Endodermal cell (in vitro differentiated cells): ENCODE results near the gene ADI1. TPM values are rescaled to one million over a fixed set of nuclear protein-coding genes. Genes with fewer than 3 reads are reported as not detected.

Experiments
- DNase-seq: peaks from one replicate; pipeline ENCODE4 v3.0.0-alpha.2; 2017
- H3K27ac ChIP-seq: 2 replicates; pipeline ENCODE4 v1.5.1; 2013; ENCODE audit warnings: mild to moderate bottlenecking, low read depth, low read length, moderate library complexity
- H3K27me3 ChIP-seq: 2 replicates; pipeline ENCODE4 v1.6.1; 2013; ENCODE audit warnings: mild to moderate bottlenecking, low read length, moderate library complexity; ENCODE audit not compliant: insufficient read depth, control insufficient read depth, poor library complexity, severe bottlenecking
- H3K36me3 ChIP-seq: 2 replicates; pipeline ENCODE4 v1.7.0; 2013; ENCODE audit warnings: mild to moderate bottlenecking, low read length, moderate library complexity; ENCODE audit not compliant: control insufficient read depth, insufficient read depth
- H3K4me1 ChIP-seq: one replicate; pipeline ENCODE4 v1.7.0; 2013; ENCODE audit warnings: low read length; ENCODE audit not compliant: control insufficient read depth, insufficient read depth
- H3K4me3 ChIP-seq: 2 replicates; pipeline ENCODE4 v1.5.1; 2013; ENCODE audit warnings: mild to moderate bottlenecking, low read length, moderate library complexity
- H3K9ac ChIP-seq: 2 replicates; pipeline ENCODE4 v1.6.1; 2013; ENCODE audit warnings: mild to moderate bottlenecking, low read length, moderate library complexity; ENCODE audit not compliant: poor library complexity, severe bottlenecking; ENCODE audit errors: extremely low read depth
- H3K9me3 ChIP-seq: 2 replicates; pipeline ENCODE4 v1.6.1; 2013; ENCODE audit warnings: mild to moderate bottlenecking, low read length, moderate library complexity; ENCODE audit not compliant: control insufficient read depth
- H3K27ac Mint-ChIP-seq: 2 replicates; pipeline ENCODE4 v1.8.0; 2020; ENCODE audit warnings: mixed read lengths
- H3K27me3 Mint-ChIP-seq: 2 replicates; pipeline ENCODE4 v1.8.0; 2021; ENCODE audit warnings: mild to moderate bottlenecking, mixed read lengths; ENCODE audit not compliant: insufficient read depth
- H3K36me3 Mint-ChIP-seq: 2 replicates; pipeline ENCODE4 v1.8.0; 2020; ENCODE audit warnings: low read depth, mixed read lengths
- H3K4me1 Mint-ChIP-seq: 2 replicates; pipeline ENCODE4 v1.8.0; 2020; ENCODE audit warnings: mixed read lengths
- H3K4me3 Mint-ChIP-seq: 2 replicates; pipeline ENCODE4 v1.8.0; 2020; ENCODE audit warnings: mild to moderate bottlenecking, moderate library complexity, mixed read lengths
- H3K9me3 Mint-ChIP-seq: 2 replicates; pipeline ENCODE4 v1.8.0; 2020; ENCODE audit warnings: mild to moderate bottlenecking, mixed read lengths
- WGBS, 2 experiments: methylation state at CpG; one replicate each; pipeline versions ENCODE4 v1.1.5 to v1.1.7; 2013; ENCODE audit warnings: missing lambda C conversion rate in 2 of 2, mixed read lengths in 1 of 2; ENCODE audit not compliant: insufficient coverage in 1 of 2, insufficient read length in 1 of 2; 5-methylcytosine and 5-hydroxymethylcytosine counted together
- long read RNA-seq, 4 experiments: library from polyadenylated mRNA in 2 of 4; library from RNA in 1 of 4; library from capped mRNA in 1 of 4; stranded (forward) in 3 of 4; unstranded in 1 of 4; transcript quantifications; one replicate each; pipeline ENCODE4 v2.0.0, GENCODE V29; 2020 to 2021; ENCODE audit warnings: inconsistent platforms in 1 of 4
- polyA plus RNA-seq, 2 experiments: library from polyadenylated mRNA; stranded (reverse); fragments of 50-300 nt; gene quantifications; one replicate each; pipeline ENCODE4 v1.2.3, GENCODE V29; 2013
- total RNA-seq, 2 donors: library from RNA; stranded (reverse); fragmentation: NEBNext Ultra II Directional in 1 of 2; extraction: Animal tissue kit (Norgen Biotek cat#: 25700) in 1 of 2; gene quantifications; 2 replicates in 1 of 2; 3 replicates in 1 of 2; pipeline ENCODE4 v1.2.1, GENCODE V29; 2021
- TF ChIP-seq, protein P1 (sequence below): fragments of 200-600 bp; sonication (generic); conservative IDR thresholded peaks from 2 replicates; pipeline ENCODE4 v1.5.0; 2021; ENCODE audit warnings: antibody characterized with exemption, mild to moderate bottlenecking

ADI1 gene, protein sequence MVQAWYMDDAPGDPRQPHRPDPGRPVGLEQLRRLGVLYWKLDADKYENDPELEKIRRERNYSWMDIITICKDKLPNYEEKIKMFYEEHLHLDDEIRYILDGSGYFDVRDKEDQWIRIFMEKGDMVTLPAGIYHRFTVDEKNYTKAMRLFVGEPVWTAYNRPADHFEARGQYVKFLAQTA
- 10 to 100 TPM; 27.1 to 40.1 TPM for total RNA-seq
- polyA plus RNA-seq (2013, experiment 1 of 2), result 25.3 TPM
- polyA plus RNA-seq (2013, experiment 2 of 2), result 23.9 TPM
- long read RNA-seq, experiment 1, transcript ADI1-201 (4 exons, 2,391 nt), result major isoform, 28 of 31 reads
- long read RNA-seq, experiment 1, partial matches to known transcripts, result 2 of 31 reads
- long read RNA-seq, experiment 1, other reads (novel, unspliced or antisense), result 1 of 31 reads
- long read RNA-seq, experiment 2, transcript ADI1-201 (4 exons, 2,391 nt), result major isoform, 72 of 73 reads
- long read RNA-seq, experiment 2, partial matches to known transcripts, result 0 of 73 reads
- long read RNA-seq, experiment 2, other reads (novel, unspliced or antisense), result 1 of 73 reads
- long read RNA-seq, experiment 3, transcript ADI1-201 (4 exons, 2,391 nt), result major isoform, 284 of 288 reads
- long read RNA-seq, experiment 3, partial matches to known transcripts, result 2 of 288 reads
- long read RNA-seq, experiment 3, other reads (novel, unspliced or antisense), result 2 of 288 reads
- long read RNA-seq, experiment 4, transcript ADI1-201 (4 exons, 2,391 nt), result major isoform, 31 of 44 reads
- long read RNA-seq, experiment 4, partial matches to known transcripts, result 0 of 44 reads
- long read RNA-seq, experiment 4, other reads (novel, unspliced or antisense), result 13 of 44 reads

DNA sequence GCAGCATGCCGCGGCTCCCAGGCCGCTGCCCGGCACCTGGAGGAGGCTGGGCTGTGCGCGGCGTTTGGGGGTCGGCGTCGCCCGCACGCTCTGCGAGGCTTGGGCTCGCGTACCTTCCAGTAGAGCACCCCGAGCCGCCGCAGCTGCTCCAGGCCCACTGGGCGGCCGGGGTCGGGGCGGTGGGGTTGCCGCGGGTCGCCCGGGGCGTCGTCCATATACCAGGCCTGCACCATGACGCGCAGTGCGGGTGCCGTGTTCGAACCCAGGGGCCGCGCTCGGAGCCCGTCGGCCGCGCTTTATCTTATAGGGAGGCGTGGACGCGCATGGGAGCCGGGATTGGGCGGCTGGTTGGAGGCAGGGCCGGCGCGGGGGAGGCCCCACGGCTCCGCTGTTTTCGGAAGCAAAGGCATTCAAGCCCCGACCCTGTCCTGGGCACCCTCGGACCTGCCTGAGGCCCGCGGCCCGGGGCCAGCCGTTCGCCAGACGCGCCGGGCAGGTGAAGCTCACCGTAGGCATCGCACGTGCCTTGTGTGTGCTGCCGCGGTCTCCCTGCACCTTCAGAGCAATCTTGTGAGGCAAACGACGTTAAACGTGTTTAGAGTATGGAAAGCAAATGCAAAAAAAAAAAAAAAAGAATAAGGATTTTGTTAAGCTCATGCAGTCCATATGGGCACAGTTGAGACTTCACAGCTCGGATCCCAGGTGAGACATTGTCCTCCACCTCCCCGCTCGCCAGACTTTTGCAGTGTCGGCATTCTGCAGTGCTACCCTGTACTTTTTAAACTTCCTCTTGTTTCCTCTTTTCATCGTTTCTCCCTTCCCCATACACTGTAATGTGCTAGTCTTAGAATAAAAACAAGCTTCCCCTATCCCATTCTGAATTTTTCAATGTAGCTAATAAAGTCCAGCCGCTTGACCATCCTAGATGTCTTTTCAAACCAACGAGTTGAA, at the start of gene ADI1:
Gene ADI1, minus strand, starts transcription at position 277 of the 951 bp plus-strand sequence. Its CDS starts 44 bp downstream, at position 233.
- Histone ChIP-seq H3K27me3 (no peaks in the 10 kb centered on the region), H3K4me3 (peak within 1 kb of the TSS; percentile 85), H3K4me1 (no peaks in the 10 kb centered on the region), H3K9me3 (peaks cover 23% of the 10 kb centered on the region), H3K36me3 (peaks cover 20% of the 10 kb centered on the region), H3K27ac (peak within 1 kb of the TSS; percentile 96), H3K9ac (peak within 1 kb of the TSS; percentile 85)
- H3K27me3 Mint-ChIP-seq, result peaks cover 14% of the 10 kb centered on the region
- WGBS, 2 experiments, result 9 to 24% methylated on average over 15 to 76 of the region's 76 CpGs
- H3K27ac Mint-ChIP-seq, result peak within 1 kb of the TSS; percentile 90
- H3K4me3 Mint-ChIP-seq, result peak within 1 kb of the TSS; percentile 81
- H3K36me3 Mint-ChIP-seq, result peaks cover 29% of the 10 kb centered on the region
- peaks cover 20% of the 10 kb centered on the region for H3K4me1 Mint-ChIP-seq
- TF ChIP-seq, protein P1, sequence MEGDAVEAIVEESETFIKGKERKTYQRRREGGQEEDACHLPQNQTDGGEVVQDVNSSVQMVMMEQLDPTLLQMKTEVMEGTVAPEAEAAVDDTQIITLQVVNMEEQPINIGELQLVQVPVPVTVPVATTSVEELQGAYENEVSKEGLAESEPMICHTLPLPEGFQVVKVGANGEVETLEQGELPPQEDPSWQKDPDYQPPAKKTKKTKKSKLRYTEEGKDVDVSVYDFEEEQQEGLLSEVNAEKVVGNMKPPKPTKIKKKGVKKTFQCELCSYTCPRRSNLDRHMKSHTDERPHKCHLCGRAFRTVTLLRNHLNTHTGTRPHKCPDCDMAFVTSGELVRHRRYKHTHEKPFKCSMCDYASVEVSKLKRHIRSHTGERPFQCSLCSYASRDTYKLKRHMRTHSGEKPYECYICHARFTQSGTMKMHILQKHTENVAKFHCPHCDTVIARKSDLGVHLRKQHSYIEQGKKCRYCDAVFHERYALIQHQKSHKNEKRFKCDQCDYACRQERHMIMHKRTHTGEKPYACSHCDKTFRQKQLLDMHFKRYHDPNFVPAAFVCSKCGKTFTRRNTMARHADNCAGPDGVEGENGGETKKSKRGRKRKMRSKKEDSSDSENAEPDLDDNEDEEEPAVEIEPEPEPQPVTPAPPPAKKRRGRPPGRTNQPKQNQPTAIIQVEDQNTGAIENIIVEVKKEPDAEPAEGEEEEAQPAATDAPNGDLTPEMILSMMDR, result no peak
- H3K9me3 Mint-ChIP-seq, result peaks cover 27% of the 10 kb centered on the region
- DNase-seq, result peak; percentile 94

DNA sequence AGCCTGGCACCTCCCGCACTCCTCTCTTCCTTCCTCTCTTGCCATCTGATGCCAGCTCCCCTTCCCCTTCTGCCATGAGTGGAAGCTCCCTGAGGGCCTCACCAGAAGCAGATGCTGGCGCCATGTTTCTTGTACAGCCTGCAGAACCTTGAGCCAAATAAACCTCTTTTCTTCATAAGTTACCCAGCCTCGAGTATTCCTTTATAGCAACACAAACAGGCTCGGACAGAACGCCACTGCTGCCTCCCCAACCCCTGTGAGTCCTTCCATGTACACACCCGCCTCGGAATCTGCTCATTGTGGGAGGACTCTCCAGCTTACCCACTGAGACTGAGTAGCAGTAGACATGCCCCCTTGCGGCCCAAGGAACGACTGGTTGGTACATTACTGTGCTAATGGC, 47.5 kb upstream of the ADI1 start:
- Mint-ChIP-seq H3K36me3 (peaks cover 9% of the 10 kb centered on the region), H3K27me3 (no peaks in the 10 kb centered on the region), H3K9me3 (no peaks in the 10 kb centered on the region), H3K27ac (no peak overlapping the region), H3K4me3 (no peak overlapping the region), H3K4me1 (peaks cover 11% of the 10 kb centered on the region)
- Histone ChIP-seq H3K27ac (no peak overlapping the region), H3K4me3 (no peak overlapping the region), H3K9ac (no peak overlapping the region), H3K36me3 (no peaks in the 10 kb centered on the region), H3K4me1 (no peaks in the 10 kb centered on the region), H3K9me3 (no peaks in the 10 kb centered on the region), H3K27me3 (no peaks in the 10 kb centered on the region)
- TF ChIP-seq, protein P1, result no peak
- 93 to 96% methylated on average over 7 to 9 of the region's 9 CpGs for WGBS, 2 experiments
- DNase-seq, result no peak

DNA sequence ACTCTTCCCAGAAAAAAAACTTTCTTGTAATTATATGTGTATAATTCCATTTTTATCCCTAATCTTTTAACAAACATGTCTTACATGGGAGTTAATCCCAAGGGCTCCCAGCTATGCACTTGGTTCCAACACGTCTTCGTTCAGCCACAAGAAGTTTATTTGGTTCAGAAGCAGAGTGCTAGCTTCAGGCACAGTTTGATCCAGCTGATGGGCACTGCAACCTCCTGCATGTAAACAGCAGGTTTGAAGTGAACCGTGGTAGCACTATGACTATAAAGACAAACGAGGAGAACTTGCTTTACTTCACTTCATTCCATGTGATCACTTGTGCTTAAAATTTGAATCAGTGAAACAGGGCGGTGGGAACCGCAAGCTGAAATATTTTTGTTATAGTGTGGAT, 45.8 kb upstream of the ADI1 start:
- no peak overlapping the region for H3K4me3 Mint-ChIP-seq
- no peak overlapping the region for H3K27ac Mint-ChIP-seq
- 72 to 73% methylated on average over 4 of the region's 6 CpGs for WGBS, 2 experiments

More for the DNA sequence above, 45.8 kb upstream of the ADI1 start:
- TF ChIP-seq, protein P1, result no peak
- DNase-seq, result no peak
- Mint-ChIP-seq H3K4me1 (peaks cover 7% of the 10 kb centered on the region), H3K9me3 (no peaks in the 10 kb centered on the region), H3K36me3 (peaks cover 15% of the 10 kb centered on the region), H3K27me3 (no peaks in the 10 kb centered on the region)
- Histone ChIP-seq H3K4me1 (no peaks in the 10 kb centered on the region), H3K36me3 (no peaks in the 10 kb centered on the region), H3K9me3 (no peaks in the 10 kb centered on the region), H3K27me3 (no peaks in the 10 kb centered on the region), H3K27ac (no peak overlapping the region), H3K4me3 (no peak overlapping the region), H3K9ac (no peak overlapping the region)
